Brain pericyte (primary cell): ENCODE results near the gene FAM83G.

ENCODE experiments used
- DNase-seq: peaks from one replicate; pipeline ENCODE4 v3.0.0-alpha.2; 2012; ENCODE audit warnings: low read depth, low spot score

The FAM83G gene

DNA sequence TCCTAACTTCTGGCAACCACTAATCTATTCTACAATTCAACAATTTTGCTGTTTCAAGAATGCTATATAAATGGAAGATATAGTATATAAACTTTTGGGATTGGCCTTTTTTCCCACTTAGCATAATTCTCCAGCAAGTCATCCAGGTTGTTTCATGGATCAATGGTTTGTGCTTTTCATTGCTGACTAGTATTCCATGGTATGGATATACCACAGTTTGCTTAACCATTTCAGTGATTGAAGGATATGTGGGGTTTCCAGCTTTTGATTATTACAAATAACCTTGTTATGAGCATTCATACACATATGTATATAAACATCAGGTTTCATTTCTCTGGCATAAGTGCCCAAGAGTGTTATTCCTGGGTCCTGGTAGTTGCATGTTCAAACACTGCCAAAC is 2.1 kb upstream of the FAM83G start:
- no peak for DNase-seq

- DNase-seq, result no peak
Observed at GRCh38 chr17:19005789-19006430, 1.3 kb upstream of the FAM83G start.

DNA sequence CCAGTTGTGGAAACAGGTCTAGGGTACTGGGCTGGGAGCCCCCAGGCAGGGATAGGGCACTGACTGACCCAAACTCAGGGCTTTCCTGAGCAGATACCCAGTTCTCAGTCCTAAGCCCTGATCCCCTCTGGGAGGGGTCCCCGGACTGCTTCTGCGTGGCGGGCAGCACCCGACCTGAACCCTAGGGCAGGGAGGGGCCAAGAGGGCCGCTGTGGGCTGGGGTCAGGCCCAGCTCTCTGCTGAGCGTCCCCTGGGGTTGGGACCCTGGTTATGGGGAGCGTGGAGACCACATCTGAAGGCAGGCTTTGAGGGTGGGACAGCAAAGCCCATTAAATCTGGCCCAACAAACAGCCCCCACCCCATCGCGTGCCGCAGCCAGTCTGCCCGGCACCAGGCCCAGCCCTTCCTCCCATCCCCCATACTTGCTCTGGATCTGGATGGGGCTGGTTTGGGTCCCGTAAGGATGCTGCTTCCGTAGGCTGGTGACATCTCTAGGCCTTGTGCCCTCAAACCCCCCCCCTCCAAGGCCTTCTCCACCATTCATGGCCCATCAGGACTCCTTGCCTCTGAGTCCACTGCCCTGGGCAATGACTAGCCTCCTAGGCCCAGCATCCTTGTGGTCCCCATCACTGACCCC is 691 bp upstream of the FAM83G start:
- DNase-seq, result no peak

DNA sequence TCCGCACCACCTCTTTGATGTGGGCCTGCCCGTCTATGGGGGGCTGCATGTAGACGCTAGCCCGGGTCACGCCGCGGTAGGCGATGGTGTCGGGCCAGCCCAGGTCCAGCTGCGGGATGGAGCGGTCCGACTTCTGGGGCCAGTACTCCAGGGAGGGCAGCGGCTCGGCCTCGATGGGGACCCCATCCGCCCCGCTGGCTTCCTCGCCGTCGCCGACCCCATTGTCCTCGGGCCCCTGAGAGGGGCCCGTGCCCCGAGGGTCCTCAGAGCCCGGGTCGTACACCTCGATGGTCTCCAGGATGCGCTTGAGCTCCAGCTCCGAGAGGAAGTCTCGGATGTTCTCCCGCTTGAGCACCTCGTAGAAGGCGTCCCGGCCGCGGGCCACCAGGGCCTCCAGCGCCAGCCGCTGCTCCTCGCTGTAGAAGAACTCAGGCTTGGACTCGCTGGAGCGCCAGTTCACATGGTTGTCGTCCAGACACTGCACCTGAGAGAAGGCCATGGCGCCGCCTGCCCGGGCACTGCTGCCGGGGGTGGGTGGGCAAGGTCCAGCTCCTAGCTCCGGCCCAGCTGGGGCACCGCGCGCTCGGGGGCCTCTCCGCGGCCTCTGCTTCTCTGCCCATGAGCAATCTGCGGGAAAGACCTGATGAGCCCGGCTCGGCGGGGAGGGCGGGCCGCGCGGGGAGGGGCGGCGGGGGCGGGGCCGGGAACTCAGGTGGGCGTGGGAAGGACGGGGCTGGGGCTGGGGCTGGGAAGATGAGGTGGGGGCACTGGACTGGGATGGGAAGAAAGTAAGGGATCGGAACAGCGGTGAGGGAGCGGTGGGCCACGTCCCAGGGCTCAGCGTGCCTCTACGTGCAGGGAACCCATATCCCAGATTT is 782 bp downstream of the FAM83G start:
- DNase-seq, result no peak

- no peak for DNase-seq
Observed at GRCh38 chr17:19002805-19003542, 1.6 kb downstream of the FAM83G start.

GRCh38 chr17:19001907-19002590 is 2.5 kb downstream of the FAM83G start:
- DNase-seq, result no peak

DNA sequence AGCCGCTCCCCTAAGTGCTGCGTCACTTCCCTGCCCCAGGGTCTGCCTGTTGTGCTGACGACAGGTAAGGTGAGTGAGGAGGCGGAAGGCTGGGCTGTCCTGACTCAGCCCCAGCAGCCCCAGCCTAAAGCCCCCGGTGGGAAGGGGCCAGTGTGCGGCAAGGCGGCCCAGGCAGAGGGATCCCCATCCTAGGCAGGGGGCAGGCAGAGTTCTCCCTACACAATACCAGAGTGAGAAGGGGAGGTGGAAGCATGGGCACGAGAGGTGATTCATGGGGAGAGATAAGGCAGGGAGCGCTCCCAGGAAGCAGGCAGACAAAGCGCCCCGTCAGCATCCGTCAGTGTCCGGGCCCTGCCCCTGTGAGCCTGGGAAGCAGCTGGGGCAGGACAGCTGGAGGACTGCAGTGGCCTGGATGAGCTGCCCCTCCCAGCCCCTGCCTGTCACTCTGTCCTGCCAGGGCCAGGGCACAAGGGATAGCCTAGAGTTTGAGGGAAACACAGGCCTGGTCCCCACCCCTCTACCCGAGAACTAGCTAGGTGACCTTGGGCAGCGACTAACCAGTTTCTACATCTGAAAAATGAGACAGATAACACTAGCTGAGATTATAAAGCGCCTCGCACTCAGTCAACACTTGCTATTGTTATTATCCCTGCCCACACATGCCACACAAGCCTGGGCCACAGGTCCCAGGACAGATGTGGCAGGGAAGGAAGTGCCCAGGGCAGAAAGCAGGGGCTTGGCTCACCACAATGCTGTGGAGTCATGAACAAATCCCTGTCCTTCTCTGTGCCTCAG is 3.8 kb downstream of the FAM83G start:
- DNase-seq, result no peak

GRCh38 chr17:18999911-19000310 is 4.7 kb downstream of the FAM83G start:
- DNase-seq, result no peak

DNA sequence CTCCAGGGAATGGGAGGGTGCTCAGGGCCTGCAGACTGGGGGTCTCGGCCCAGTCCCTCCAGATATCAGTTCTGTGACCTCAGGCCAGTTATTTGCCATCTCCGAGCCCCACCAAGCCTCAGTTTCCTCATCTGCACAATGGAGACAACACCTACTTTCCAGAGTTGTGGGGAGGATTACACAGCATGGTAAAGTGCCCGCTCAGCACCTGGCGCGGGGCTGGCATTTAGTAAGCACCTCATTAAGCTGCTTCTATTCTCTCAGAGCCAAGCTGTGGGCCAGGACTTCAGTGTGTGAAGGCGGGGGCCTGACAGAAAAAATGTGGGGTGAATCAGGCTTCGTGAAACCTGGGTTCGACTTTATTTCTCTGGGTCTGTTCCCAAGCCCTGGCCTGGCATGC is 5.2 kb downstream of the FAM83G start:
- no peak for DNase-seq

DNA sequence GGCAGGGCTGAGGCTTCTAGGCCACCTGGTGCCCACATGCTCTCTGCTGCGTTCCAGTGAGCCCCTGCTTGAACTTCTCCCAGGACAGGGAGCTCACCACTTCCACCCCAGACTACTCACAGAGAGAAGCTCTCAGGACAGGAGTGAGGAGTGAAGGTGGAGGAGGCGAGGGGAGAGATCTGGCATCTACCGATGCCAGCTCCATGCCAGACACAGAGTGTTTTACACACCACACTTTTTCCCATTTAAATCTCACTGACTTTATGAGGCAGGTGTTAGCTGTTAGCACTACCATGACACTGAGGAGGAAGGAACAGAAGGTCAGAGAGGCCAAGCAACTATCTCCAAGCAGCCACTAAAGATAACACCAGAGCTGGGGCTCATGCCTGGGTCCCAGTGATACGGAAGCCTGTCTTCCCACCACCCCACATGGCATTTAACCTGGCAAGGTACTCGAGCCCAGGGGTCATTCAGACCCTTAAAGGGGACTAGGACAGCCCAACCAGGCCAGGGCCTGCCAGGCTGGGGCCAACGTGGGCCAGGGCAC is 6.8 kb downstream of the FAM83G start:
- no peak for DNase-seq

GRCh38 chr17:18996458-18996857 is 8.1 kb downstream of the FAM83G start:
- no peak for DNase-seq

GRCh38 chr17:18995220-18995619 is 9.3 kb downstream of the FAM83G start:
- no peak for DNase-seq

- no peak for DNase-seq
Observed at GRCh38 chr17:18994631-18995030, 9.9 kb downstream of the FAM83G start.

DNA sequence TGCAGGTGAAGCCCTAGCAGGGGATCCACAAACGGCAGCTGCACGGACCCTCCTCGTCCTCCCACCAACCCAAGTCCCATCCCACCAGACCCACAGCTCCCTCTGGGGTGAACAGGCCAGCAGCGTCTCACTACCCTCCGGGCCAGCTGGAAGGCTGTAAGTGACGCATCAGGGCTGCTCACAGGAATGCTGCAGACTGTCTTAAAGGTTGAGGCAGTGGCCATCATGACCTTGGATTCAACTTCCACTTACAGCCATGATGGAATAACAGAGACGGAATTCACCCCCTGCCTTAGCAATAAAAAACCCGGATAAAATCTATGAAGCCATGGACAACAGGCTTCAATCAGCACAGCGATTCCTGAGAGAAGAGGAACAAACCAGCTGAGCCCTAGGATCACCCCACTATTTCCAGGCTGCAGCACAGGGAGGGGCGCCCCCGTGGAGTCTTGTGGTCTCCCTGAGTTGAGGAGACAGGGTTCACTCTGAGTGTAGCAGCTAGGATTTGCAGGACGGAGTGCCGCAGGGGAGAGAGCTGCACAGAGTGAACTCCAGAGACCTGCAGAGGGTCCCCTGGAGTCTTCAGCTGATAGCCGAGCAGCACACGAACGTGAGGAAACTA is 10.5 kb downstream of the FAM83G start:
- DNase-seq, result no peak

GRCh38 chr17:18992454-18993130 is 12.0 kb downstream of the FAM83G start:
- no peak for DNase-seq

DNA sequence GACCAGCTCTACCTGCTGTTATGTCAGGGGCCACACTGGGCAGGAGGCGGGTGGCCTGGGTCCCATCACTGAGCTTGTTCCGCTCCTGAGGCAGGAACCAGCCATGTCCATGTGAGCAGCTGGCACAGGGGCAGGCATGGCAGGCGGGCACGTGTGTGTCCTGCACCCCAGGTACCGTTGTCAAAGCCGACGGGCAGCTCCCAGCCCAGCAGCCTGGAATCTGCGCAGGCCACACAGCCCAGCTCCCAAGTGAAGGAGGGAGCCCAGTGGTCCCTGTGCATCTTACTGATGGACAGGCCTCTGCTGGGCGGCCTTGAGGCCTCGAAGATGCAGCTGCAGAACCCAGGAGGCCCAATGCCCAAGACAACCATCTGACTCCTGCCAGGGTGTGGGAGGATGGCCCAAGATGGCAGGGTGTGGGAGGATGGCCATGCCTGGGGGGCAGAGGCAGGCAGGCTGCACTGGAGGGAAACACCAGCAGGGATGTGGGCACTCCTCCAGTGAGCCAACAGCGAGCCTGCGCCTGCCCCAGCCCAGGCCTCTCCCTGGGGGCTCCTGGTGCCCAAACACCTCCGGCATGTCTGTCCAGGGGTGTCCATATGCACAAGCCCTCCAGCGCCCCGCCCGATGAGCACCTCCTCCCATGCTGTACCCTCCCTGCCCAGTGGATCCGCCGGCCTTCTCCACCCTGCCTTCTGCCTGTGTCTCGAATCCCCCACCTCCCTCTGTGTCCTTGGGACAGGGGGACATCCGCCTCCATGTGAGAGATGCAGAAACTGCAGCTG is 12.8 kb downstream of the FAM83G start:
- no peak for DNase-seq

GRCh38 chr17:18990331-18990730 is 14.2 kb downstream of the FAM83G start:
- no peak for DNase-seq

DNA sequence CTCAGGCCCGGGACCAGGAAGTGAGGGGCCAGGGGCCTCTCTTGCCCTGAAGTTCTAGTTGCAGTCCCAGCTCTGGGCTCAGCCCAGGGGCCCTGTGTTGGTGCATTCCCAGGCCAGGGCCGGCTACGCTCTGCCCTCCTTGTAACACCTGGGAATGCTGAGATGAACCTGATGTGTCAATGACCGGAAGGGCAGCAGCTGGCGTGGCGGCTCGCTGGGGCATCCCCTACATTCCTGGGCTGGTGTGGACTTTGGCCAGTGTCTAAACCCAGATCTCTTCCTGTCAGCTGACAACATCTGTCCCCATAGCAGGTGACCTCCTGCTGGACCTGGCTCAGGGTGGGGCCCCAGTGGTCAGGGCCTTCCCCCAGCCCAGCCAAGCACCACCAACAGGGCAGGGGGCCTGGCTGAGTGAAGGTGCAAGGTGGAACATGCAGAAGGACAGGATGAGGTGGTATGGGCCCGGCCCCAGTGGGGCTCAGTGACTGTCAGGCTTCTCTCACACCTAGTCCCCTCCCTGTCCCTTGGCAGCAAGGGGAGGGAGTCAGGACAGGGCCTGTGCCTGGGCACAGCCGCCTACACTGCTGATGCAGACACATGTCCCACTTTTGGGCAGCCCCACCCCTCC is 15.9 kb downstream of the FAM83G start:
- DNase-seq, result no peak
